OCI-LY7 (cell line): Measurements from ENCODE around the gene WTAP. TPM values are rescaled to one million over a fixed set of nuclear protein-coding genes. Genes with fewer than 3 reads are reported as not detected.

Experiments
- BruUV-seq: library from RNA; stranded (reverse); fragments of 400-500 nt; replicated peaks from 2 replicates; lab custom pipeline; 2021; lab: Mats Ljungman, UMichigan
- CTCF ChIA-PET: fragments of 300-600 bp; sonication (Branson Sonifier 250); formaldehyde crosslinking; loops from one replicate; lab custom pipeline; 2022; ENCODE audit warnings: antibody characterized with exemption; ENCODE audit not compliant: unreplicated experiment; lab: Charles Lee
- POLR2A ChIA-PET: fragments of 300-600 bp; sonication (Branson Sonifier 250); formaldehyde crosslinking; loops from one replicate; lab custom pipeline; 2022; ENCODE audit warnings: antibody characterized with exemption; lab: Charles Lee
- DNase-seq: peaks from one replicate; pipeline ENCODE4 v3.0.0-alpha.2; 2015; ENCODE audit warnings: low spot score
- H2AFZ ChIP-seq: fragments of 200-600 bp; sonication (generic), shearing (Covaris generic); 2 replicates; pipeline ENCODE4 v1.6.1; 2014; ENCODE audit warnings: mild to moderate bottlenecking, antibody characterized with exemption, low read length, moderate library complexity
- H3K27ac ChIP-seq: fragments of 200-600 bp; sonication (generic); 2 replicates; pipeline ENCODE4 v1.5.1; 2014; ENCODE audit warnings: mixed run types, low read depth, mild to moderate bottlenecking, moderate library complexity, low read length, inconsistent platforms; ENCODE audit not compliant: poor library complexity, severe bottlenecking
- H3K36me3 ChIP-seq: fragments of 200-600 bp; sonication (generic); 2 replicates; pipeline ENCODE4 v1.6.1; 2014; ENCODE audit warnings: mild to moderate bottlenecking, antibody characterized with exemption, low read length, moderate library complexity, mixed read lengths; ENCODE audit not compliant: insufficient read depth
- H3K4me1 ChIP-seq: fragments of 200-600 bp; sonication (generic); 2 replicates; pipeline ENCODE4 v1.5.1; 2014; ENCODE audit warnings: mild to moderate bottlenecking, low read length; ENCODE audit not compliant: insufficient read depth, poor library complexity, severe bottlenecking
- H3K4me2 ChIP-seq: fragments of 200-600 bp; sonication (generic); 2 replicates; pipeline ENCODE4 v1.6.1; 2014; ENCODE audit warnings: mild to moderate bottlenecking, low read length
- H3K4me3 ChIP-seq: fragments of 200-600 bp; sonication (generic); 2 replicates; pipeline ENCODE4 v1.5.1; 2014; ENCODE audit warnings: mild to moderate bottlenecking, low read depth, low read length; ENCODE audit not compliant: poor library complexity, severe bottlenecking
- H3K79me2 ChIP-seq: fragments of 200-600 bp; sonication (generic); 2 replicates; pipeline ENCODE4 v1.6.1; 2016; ENCODE audit warnings: low read depth, mild to moderate bottlenecking, low read length, moderate library complexity, mixed read lengths; ENCODE audit not compliant: insufficient read depth
- H3K9me2 ChIP-seq: fragments of 200-600 bp; sonication (generic); 2 replicates; pipeline ENCODE4 v1.6.1; 2016; ENCODE audit warnings: mild to moderate bottlenecking, low read length, mixed read lengths; ENCODE audit not compliant: insufficient read depth
- H3K9me3 ChIP-seq: fragments of 200-600 bp; sonication (generic); 2 replicates; pipeline ENCODE4 v1.6.1; 2014; ENCODE audit warnings: mild to moderate bottlenecking, mixed run types, low read length, mixed read lengths
- H4K20me1 ChIP-seq: fragments of 200-600 bp; sonication (generic); 2 replicates; pipeline ENCODE4 v1.6.1; 2014; ENCODE audit warnings: mild to moderate bottlenecking, antibody characterized with exemption, low read length, moderate library complexity, mixed read lengths; ENCODE audit not compliant: insufficient read depth
- CTCF ChIP-seq: fragments of 200-600 bp; sonication (generic); conservative IDR thresholded peaks from 2 replicates; pipeline ENCODE4 v1.5.1; 2014; ENCODE audit warnings: mild to moderate bottlenecking, antibody characterized with exemption, low read length, moderate library complexity, mixed read lengths
- EZH2phosphoT487 ChIP-seq: fragments of 200-600 bp; sonication (generic); IDR thresholded peaks from 2 replicates; pipeline ENCODE4 v1.6.1; 2018; ENCODE audit warnings: low read depth, borderline replicate concordance, mild to moderate bottlenecking, mixed run types, antibody characterized with exemption, low read length, moderate library complexity, mixed read lengths
- intact Hi-C: fragments of 100-400 bp; cut with micrococcal nuclease; formaldehyde crosslinking; loops from one replicate; pipeline ENCODE4 v1.10.0; 2022; ENCODE audit not compliant: unreplicated experiment
- total RNA-seq, 2 experiments: library from RNA; depleted of rRNA in 1 of 2; stranded (reverse); fragments of >200 nt in 1 of 2; shearing (Covaris generic) in 1 of 2; gene quantifications; 2 replicates each; pipeline ENCODE4 v1.2.3, GENCODE V29; 2014 to 2022

WTAP gene
- total RNA-seq, 2 experiments from 2014 or later = 99.3 to 115 TPM

- H3K9me2 ChIP-seq = no peaks in the 10 kb centered on the region
- POLR2A ChIA-PET = no interaction called here
Observed at GRCh38 chr6:159754959-159755914, 27.9 kb downstream of the WTAP start.

GRCh38 chr6:159756508-159756907, 29.2 kb downstream of the WTAP start:
- Histone ChIP-seq H3K36me3 (peaks cover 85% of the 10 kb centered on the region), H2AFZ (no peak overlapping the region), H3K9me3 (no peaks in the 10 kb centered on the region), H3K9me2 (no peaks in the 10 kb centered on the region), H3K79me2 (peaks cover 7% of the 10 kb centered on the region; the same call in 1 of the 2 replicates), H3K27ac (no peak overlapping the region), H3K4me1 (peaks cover 9% of the 10 kb centered on the region), H4K20me1 (0 out of 2 replicates have a peak, but pooled peaks cover 3% of the 10 kb centered on the region), H3K4me3 (no peak overlapping the region), H3K4me2 (no peak overlapping the region)
- no peak for DNase-seq
- no TSS peak for BruUV-seq
- TF ChIP-seq CTCF (no peak), EZH2phosphoT487 (no peak)
- POLR2A ChIA-PET = interaction anchor here (0.5 to 1.1 kb wide), 4 partner anchors 19 to 170 kb away, joined by 3 read pairs; no protein-coding TSS in a partner anchor
- intact Hi-C loops = no loop called here
- CTCF ChIA-PET = no interaction called here

More at GRCh38 chr6:159754959-159755914, 27.9 kb downstream of the WTAP start:
- H3K36me3 ChIP-seq = peaks cover 95% of the 10 kb centered on the region
- no peak for TF ChIP-seq CTCF
- TF ChIP-seq EZH2phosphoT487 = no peak
- H3K79me2 ChIP-seq = peaks cover 15% of the 10 kb centered on the region; the same call in 1 of the 2 replicates
- H3K27ac ChIP-seq = no peak overlapping the region
- 0 out of 2 replicates have a peak, but pooled peaks cover 7% of the 10 kb centered on the region for H4K20me1 ChIP-seq
- no peak overlapping the region for H3K4me2 ChIP-seq
- DNase-seq = no peak
- no peaks in the 10 kb centered on the region for H3K9me3 ChIP-seq
- TSS peak; percentile 68 for BruUV-seq
- intact Hi-C loops = no loop called here
- H3K4me3 ChIP-seq = no peak overlapping the region
- CTCF ChIA-PET = no interaction called here
- H2AFZ ChIP-seq = no peak overlapping the region
- H3K4me1 ChIP-seq = peaks cover under 1% of the 10 kb centered on the region
